CD14-positive monocyte (primary cell): ENCODE measurements around the gene CCDC82. TPM values are rescaled to one million over a fixed set of nuclear protein-coding genes. Genes with fewer than 3 reads are reported as not detected.

ENCODE experiments used
- DNase-seq, 3 donors: peaks; one replicate each; pipeline ENCODE4 v3.0.0-alpha.2; 2011 to 2022
- H2AFZ ChIP-seq: 2 replicates; pipeline ENCODE4 v1.6.0; 2012; ENCODE audit warnings: mild to moderate bottlenecking, low read depth, low read length, inconsistent platforms; ENCODE audit not compliant: insufficient read depth, poor library complexity, severe bottlenecking
- H3K27ac ChIP-seq, 2 donors: 1 replicate in 1 of 2; 2 replicates in 1 of 2; pipeline ENCODE4 v1.5.1; 2012 to 2013; ENCODE audit warnings: low read length in 2 of 2, control low read depth in 1 of 2, inconsistent platforms in 1 of 2, low read depth in 1 of 2, mild to moderate bottlenecking in 1 of 2
- H3K27me3 ChIP-seq, 2 donors: one replicate each; pipeline versions ENCODE4 v1.6.0 to v1.6.1; 2011 to 2013; ENCODE audit warnings: low read length in 2 of 2; ENCODE audit not compliant: control insufficient read depth in 2 of 2, insufficient read depth in 2 of 2
- H3K36me3 ChIP-seq, 2 donors: replicated peaks in 1 of 2; 1 replicate in 1 of 2; 2 replicates in 1 of 2; pipeline versions ENCODE4 v1.5.1 to v1.6.1; 2012 to 2013; ENCODE audit warnings: low read length in 2 of 2, control low read depth in 1 of 2, inconsistent platforms in 1 of 2, mild to moderate bottlenecking in 1 of 2; ENCODE audit not compliant: insufficient read depth in 2 of 2, control insufficient read depth in 1 of 2
- H3K4me1 ChIP-seq, 2 donors: 1 replicate in 1 of 2; 2 replicates in 1 of 2; pipeline versions ENCODE4 v1.5.1 to v1.6.1; 2012 to 2013; ENCODE audit warnings: low read length in 2 of 2, control low read depth in 1 of 2, inconsistent platforms in 1 of 2, mild to moderate bottlenecking in 1 of 2, moderate library complexity in 1 of 2; ENCODE audit not compliant: insufficient read depth in 2 of 2, control insufficient read depth in 1 of 2
- H3K4me2 ChIP-seq: replicated peaks from 2 replicates; pipeline ENCODE3; 2012; ENCODE audit warnings: low read length, moderate library complexity, mild to moderate bottlenecking; ENCODE audit not compliant: poor library complexity, severe bottlenecking; ENCODE audit errors: extremely low read depth
- H3K4me3 ChIP-seq, 3 experiments: fragments of 200-600 bp in 1 of 3; sonication (generic) in 1 of 3; replicated peaks in 1 of 3; 1 replicate in 2 of 3; 2 replicates in 1 of 3; pipeline ENCODE4 v1.5.1; 2011 to 2013; ENCODE audit warnings: low read length in 3 of 3, mild to moderate bottlenecking in 3 of 3, control low read depth in 2 of 3, low read depth in 2 of 3, inconsistent platforms in 1 of 3, moderate library complexity in 1 of 3
- H3K79me2 ChIP-seq: 2 replicates; pipeline ENCODE4 v1.6.0; 2012; ENCODE audit warnings: mild to moderate bottlenecking, control low read depth, inconsistent platforms, low read length, moderate library complexity; ENCODE audit not compliant: insufficient read depth
- H3K9ac ChIP-seq: 2 replicates; pipeline ENCODE4 v1.6.0; 2017; ENCODE audit warnings: low read length, mild to moderate bottlenecking; ENCODE audit not compliant: insufficient read depth, poor library complexity, severe bottlenecking
- H3K9me3 ChIP-seq, 2 donors: replicated peaks in 1 of 2; 1 replicate in 1 of 2; 2 replicates in 1 of 2; pipeline versions ENCODE4 v1.5.1 to v1.6.1; 2012 to 2013; ENCODE audit warnings: low read length in 2 of 2, control low read depth in 1 of 2; ENCODE audit not compliant: control insufficient read depth in 1 of 2, insufficient read depth in 1 of 2
- H4K20me1 ChIP-seq: 2 replicates; pipeline ENCODE4 v1.6.0; 2012; ENCODE audit warnings: mild to moderate bottlenecking, low read length, control low read depth, moderate library complexity; ENCODE audit not compliant: insufficient read depth
- H3K27ac Mint-ChIP-seq, 7 donors: one replicate each; pipeline ENCODE4 v1.8.0; 2020; ENCODE audit warnings: mild to moderate bottlenecking in 7 of 7, mixed read lengths in 7 of 7, moderate library complexity in 6 of 7, inconsistent platforms in 2 of 7
- H3K27me3 Mint-ChIP-seq, 3 donors: one replicate each; pipeline ENCODE4 v1.8.0; 2021 to 2022; ENCODE audit warnings: low read depth in 3 of 3, mild to moderate bottlenecking in 3 of 3, mixed read lengths in 3 of 3, moderate library complexity in 3 of 3, inconsistent platforms in 1 of 3
- H3K36me3 Mint-ChIP-seq, 2 donors: one replicate each; pipeline ENCODE4 v1.8.0; 2020; ENCODE audit warnings: mixed read lengths in 2 of 2, inconsistent platforms in 1 of 2, mild to moderate bottlenecking in 1 of 2
- H3K4me1 Mint-ChIP-seq: one replicate; pipeline ENCODE4 v1.8.0; 2020; ENCODE audit warnings: mild to moderate bottlenecking, mixed read lengths
- H3K4me3 Mint-ChIP-seq, 2 donors: one replicate each; pipeline ENCODE4 v1.8.0; 2020; ENCODE audit warnings: mild to moderate bottlenecking in 2 of 2, mixed read lengths in 2 of 2, moderate library complexity in 1 of 2
- H3K9me3 Mint-ChIP-seq, 7 donors: one replicate each; pipeline ENCODE4 v1.8.0; 2020 to 2022; ENCODE audit warnings: mixed read lengths in 7 of 7, mild to moderate bottlenecking in 6 of 7, moderate library complexity in 6 of 7, inconsistent platforms in 2 of 7
- WGBS: methylation state at CpG from one replicate; pipeline ENCODE4 v1.1.5; 2013; ENCODE audit warnings: missing lambda C conversion rate; ENCODE audit not compliant: insufficient coverage; 5-methylcytosine and 5-hydroxymethylcytosine counted together
- intact Hi-C, 2 donors: fragments of 100-400 bp; cut with micrococcal nuclease; formaldehyde crosslinking; loops; one replicate each; pipeline versions ENCODE4 v1.15.0 to v1.15.1; 2023
- polyA plus RNA-seq, 3 donors: library from polyadenylated mRNA; depleted of rRNA in 1 of 3; unstranded in 2 of 3; stranded (reverse) in 1 of 3; fragments of 300-500 nt in 2 of 3; fragments of >200 nt in 1 of 3; fragmentation: Illumina TruSeq in 2 of 3; gene quantifications; 1 replicate in 2 of 3; 2 replicates in 1 of 3; pipeline ENCODE4 v1.2.3, GENCODE V29; 2012 to 2021
- TF ChIP-seq, protein P1 (sequence below): fragments of 200-600 bp; IDR thresholded peaks from one replicate; pipeline ENCODE4 v1.8.0; 2022; ENCODE audit warnings: antibody characterized with exemption, mild to moderate bottlenecking

CCDC82 gene
- polyA plus RNA-seq, 3 donors = 10.7 to 18.2 (median 12.2) TPM

DNA sequence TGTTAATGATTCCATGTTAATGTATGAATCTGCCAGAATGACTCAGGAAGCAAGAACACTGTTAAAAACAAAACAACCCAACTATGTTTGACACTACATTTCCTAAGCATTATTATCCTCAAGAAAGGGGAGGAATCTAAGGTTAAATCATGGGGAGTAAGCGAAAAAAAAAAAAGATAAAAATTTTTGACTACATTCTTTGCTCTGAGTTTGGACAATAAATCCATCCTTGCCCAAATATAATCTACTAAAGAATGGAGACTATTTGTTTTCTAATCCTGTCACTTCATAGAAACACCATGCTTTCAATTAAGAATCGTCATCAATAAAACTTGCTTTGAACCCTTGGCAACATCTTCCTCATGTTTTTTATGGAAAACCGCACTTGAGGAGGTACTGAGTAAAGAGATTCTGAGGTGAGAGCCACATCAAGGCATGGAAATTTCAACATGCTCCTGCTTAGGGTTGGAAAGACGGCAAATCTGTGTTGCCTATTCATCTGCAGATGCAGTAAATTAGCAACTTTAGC is 56.5 kb downstream of the CCDC82 start:
- intact Hi-C loops = loop anchor here in 1 of 2 donors (10.0 kb wide), 1 partner anchor 68 kb away; no protein-coding TSS in a partner anchor
- H3K79me2 ChIP-seq = peaks cover 14% of the 10 kb centered on the region
- H3K27me3 ChIP-seq = no peaks in the 10 kb centered on the region
- H3K9me3 Mint-ChIP-seq = peaks cover 0 to 3% (median 0%) of the 10 kb centered on the region in 7 donors
- no peak overlapping the region for H3K27ac ChIP-seq
- H3K4me1 ChIP-seq = peaks cover 46 to 59% of the 10 kb centered on the region in 2 donors
- H3K36me3 Mint-ChIP-seq = peaks cover 9 to 20% of the 10 kb centered on the region in 2 donors
- H3K4me1 Mint-ChIP-seq = peaks cover 62% of the 10 kb centered on the region
- H4K20me1 ChIP-seq = peaks cover 21% of the 10 kb centered on the region
- no peak overlapping the region for H3K4me3 Mint-ChIP-seq
- H3K36me3 ChIP-seq = no peaks in the 10 kb centered on the region
- H3K9ac ChIP-seq = no peak overlapping the region
- TF ChIP-seq, protein P1, sequence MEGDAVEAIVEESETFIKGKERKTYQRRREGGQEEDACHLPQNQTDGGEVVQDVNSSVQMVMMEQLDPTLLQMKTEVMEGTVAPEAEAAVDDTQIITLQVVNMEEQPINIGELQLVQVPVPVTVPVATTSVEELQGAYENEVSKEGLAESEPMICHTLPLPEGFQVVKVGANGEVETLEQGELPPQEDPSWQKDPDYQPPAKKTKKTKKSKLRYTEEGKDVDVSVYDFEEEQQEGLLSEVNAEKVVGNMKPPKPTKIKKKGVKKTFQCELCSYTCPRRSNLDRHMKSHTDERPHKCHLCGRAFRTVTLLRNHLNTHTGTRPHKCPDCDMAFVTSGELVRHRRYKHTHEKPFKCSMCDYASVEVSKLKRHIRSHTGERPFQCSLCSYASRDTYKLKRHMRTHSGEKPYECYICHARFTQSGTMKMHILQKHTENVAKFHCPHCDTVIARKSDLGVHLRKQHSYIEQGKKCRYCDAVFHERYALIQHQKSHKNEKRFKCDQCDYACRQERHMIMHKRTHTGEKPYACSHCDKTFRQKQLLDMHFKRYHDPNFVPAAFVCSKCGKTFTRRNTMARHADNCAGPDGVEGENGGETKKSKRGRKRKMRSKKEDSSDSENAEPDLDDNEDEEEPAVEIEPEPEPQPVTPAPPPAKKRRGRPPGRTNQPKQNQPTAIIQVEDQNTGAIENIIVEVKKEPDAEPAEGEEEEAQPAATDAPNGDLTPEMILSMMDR = no peak
- no peak for DNase-seq
- H3K9me3 ChIP-seq = no peaks in the 10 kb centered on the region
- no peak overlapping the region for H3K4me2 ChIP-seq
- H3K27me3 Mint-ChIP-seq = no peaks in the 10 kb centered on the region
- 100% methylated on average over 1 of the region's 4 CpGs for WGBS
- H3K4me3 ChIP-seq = no peak overlapping the region
- H2AFZ ChIP-seq = no peak overlapping the region
- no peak overlapping the region for H3K27ac Mint-ChIP-seq

DNA sequence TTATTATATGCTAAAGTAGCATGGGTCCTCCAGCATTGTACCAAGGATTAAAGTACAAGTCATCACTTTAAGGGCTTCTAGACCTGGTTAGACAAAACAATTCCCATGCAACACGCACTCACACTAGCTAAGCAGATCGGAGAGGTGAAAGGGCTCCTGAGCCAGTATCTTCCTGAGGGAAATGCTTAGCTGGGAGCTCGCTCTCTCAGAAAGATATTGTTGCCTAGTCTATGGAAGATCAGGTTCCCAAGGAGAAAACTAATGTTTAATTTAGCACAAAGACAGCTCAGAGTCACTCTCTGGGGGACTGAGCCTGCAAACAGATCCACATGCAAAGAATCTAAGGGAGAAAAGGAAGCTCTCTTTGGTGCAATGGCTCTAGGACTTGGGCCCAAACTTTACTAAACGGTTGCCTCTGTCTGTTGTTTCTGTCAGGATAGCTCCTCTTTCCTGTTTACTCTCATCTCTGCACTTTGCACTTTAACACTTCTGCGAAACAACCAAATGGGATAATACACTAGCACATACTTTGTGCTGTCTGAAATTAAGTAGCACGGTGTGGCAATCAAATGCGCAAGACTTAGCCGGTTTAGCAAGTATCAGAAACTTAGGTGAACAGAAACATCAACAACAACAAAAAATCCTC is 57.5 kb downstream of the CCDC82 start:
- TF ChIP-seq, protein P1 = no peak
- Histone ChIP-seq H3K27ac (peak overlapping the region in 1 of 2 donors; percentile 69), H3K9me3 (no peaks in the 10 kb centered on the region), H3K4me3 (peak overlapping the region in 1 of 3 experiments; percentile 35), H2AFZ (peak overlapping the region; percentile 15), H3K4me1 (peaks cover 37 to 49% of the 10 kb centered on the region in 2 donors), H3K36me3 (no peaks in the 10 kb centered on the region), H3K27me3 (no peaks in the 10 kb centered on the region), H4K20me1 (peaks cover 18% of the 10 kb centered on the region), H3K79me2 (peaks cover 13% of the 10 kb centered on the region), H3K4me2 (peak overlapping the region; percentile 55), H3K9ac (no peak overlapping the region)
- no peak for DNase-seq
- H3K4me3 Mint-ChIP-seq = peak overlapping the region; percentile 8 to 71
- H3K4me1 Mint-ChIP-seq = peaks cover 53% of the 10 kb centered on the region
- intact Hi-C loops = loop anchor here in 1 of 2 donors (10.0 kb wide), 1 partner anchor 67 kb away; no protein-coding TSS in a partner anchor
- H3K27me3 Mint-ChIP-seq = peaks cover 0 to 2% (median 0%) of the 10 kb centered on the region in 3 donors
- peaks cover 0 to 3% (median 0%) of the 10 kb centered on the region in 7 donors for H3K9me3 Mint-ChIP-seq
- peak overlapping the region; percentile 61 to 95 (median 87) for H3K27ac Mint-ChIP-seq
- peaks cover 9 to 18% of the 10 kb centered on the region in 2 donors for H3K36me3 Mint-ChIP-seq
- 33% methylated on average over 2 of the region's 8 CpGs for WGBS
